Omental fat pad (tissue), 4 donors: Measurements from ENCODE around the gene CYB5B. TPM values are rescaled to one million over a fixed set of nuclear protein-coding genes. Genes with fewer than 3 reads are reported as not detected.

ENCODE experiments used
- ATAC-seq: fragments of 150-250 bp; one replicate; pipeline ENCODE4 v1.9.1; 2016; ENCODE audit warnings: mild to moderate bottlenecking, moderate library complexity; ENCODE audit not compliant: low FRiP score
- DNase-seq: peaks from one replicate; pipeline ENCODE4 v3.0.0-alpha.2; 2019; ENCODE audit warnings: low spot score
- CTCF ChIP-seq, 3 donors: fragments of 450-650 bp; IDR thresholded peaks; one replicate each; pipeline ENCODE4 v1.5.1; 2016 to 2017; ENCODE audit warnings: antibody characterized with exemption in 3 of 3, mild to moderate bottlenecking in 3 of 3, moderate library complexity in 2 of 3
- total RNA-seq, 4 donors: library from RNA; depleted of rRNA; stranded (reverse); fragments of >200 nt; gene quantifications; one replicate each; pipeline ENCODE4 v1.1.0, GENCODE V29; 2016

The CYB5B gene
- total RNA-seq, 4 donors from 2014 or later = 32.0 to 41.8 (median 36.2) TPM

GRCh38 chr16:69514356-69514755 is 89.9 kb downstream of the CYB5B start:
- no peak for ATAC-seq
- no peak for TF ChIP-seq CTCF (IDR thresholded peaks at IDR 0.05)
- DNase-seq = no peak

Other genes with a start within 250 kb of the CYB5B start
- gene SNTB2, start 237.5 kb upstream of the CYB5B start, total RNA-seq = 10 to 100 TPM; 49.7 to 80.9 (median 59.3) TPM
- gene VPS4A, start 113.3 kb upstream of the CYB5B start, total RNA-seq = 10 to 100 TPM; 26.6 to 39.0 (median 34.1) TPM
- gene PDF, start 94.0 kb upstream of the CYB5B start, total RNA-seq = 10 to 100 TPM; 12.8 to 25.0 (median 19.1) TPM
- 10 to 100 TPM; 26.8 to 50.6 (median 39.4) TPM for gene COG8, start 85.1 kb upstream of the CYB5B start, total RNA-seq
- 10 to 100 TPM; 14.7 to 56.8 (median 17.1) TPM for gene NIP7, start 84.8 kb upstream of the CYB5B start, total RNA-seq
- gene TMED6, start 72.8 kb upstream of the CYB5B start, total RNA-seq = not detected
- 10 to 100 TPM; 12.2 to 25.5 (median 17.0) TPM for gene TERF2, start 38.6 kb upstream of the CYB5B start, total RNA-seq
- 10 to 100 TPM; 43.5 to 59.3 (median 50.8) TPM for gene NFAT5, start 141.3 kb downstream of the CYB5B start, total RNA-seq